Activated CD4-positive, alpha-beta T cell treated with anti-CD3 and anti-CD28 coated beads, Interleukin-2, amount 10 ng/mL, durations not matched to agents 24 days and 14 days (primary cell): Measurements from ENCODE around the gene NAB2. TPM values are rescaled to one million over a fixed set of nuclear protein-coding genes. Genes with fewer than 3 reads are reported as not detected.

Experiments
- total RNA-seq: library from RNA; stranded (reverse); gene quantifications from 2 replicates; pipeline ENCODE4 v1.2.3, GENCODE V29; 2022

Gene NAB2
- total RNA-seq, 1 donor from 2014 or later, result 76.7 TPM

Other genes starting within 250 kb of the NAB2 start
- not detected in 2 replicates for gene SDR9C7, start 154.7 kb upstream of the NAB2 start, total RNA-seq
- gene RDH16, start 131.5 kb upstream of the NAB2 start, total RNA-seq, result 0.38 and 0.42 TPM in 2 replicates
- 11.0 TPM in 2 replicates for gene ZBTB39, start 82.6 kb upstream of the NAB2 start, total RNA-seq
- 0.57 TPM in 1 of 2 replicates, not detected in the other for gene TAC3, start 72.6 kb upstream of the NAB2 start, total RNA-seq
- gene MYO1A, start 39.0 kb upstream of the NAB2 start, total RNA-seq, result 1.7 TPM in 2 replicates
- 77.0 and 80.6 TPM in 2 replicates for gene NEMP1, start 10.3 kb upstream of the NAB2 start, total RNA-seq
- gene STAT6, start 22.2 kb downstream of the NAB2 start, total RNA-seq, result 304 and 319 TPM in 2 replicates
- 0.28 and 0.93 TPM in 2 replicates for gene LRP1, start 39.4 kb downstream of the NAB2 start, total RNA-seq
- not detected in 2 replicates for gene LRP1-AS, start 58.5 kb downstream of the NAB2 start, total RNA-seq
- gene NXPH4, start 127.7 kb downstream of the NAB2 start, total RNA-seq, result 0.47 and 0.73 TPM in 2 replicates
- gene SHMT2, start 140.6 kb downstream of the NAB2 start, total RNA-seq, result 297 and 310 TPM in 2 replicates
- gene STAC3, start 162.1 kb downstream of the NAB2 start, total RNA-seq, result 4.9 and 5.5 TPM in 2 replicates